NCI-H748 (cell line): ENCODE data around the gene C1orf52.

Experiments
- DNase-seq: peaks from one replicate; lab custom pipeline; 2025; ENCODE audit not compliant: unreplicated experiment; lab: John Stamatoyannopoulos, UW

Gene C1orf52

DNA sequence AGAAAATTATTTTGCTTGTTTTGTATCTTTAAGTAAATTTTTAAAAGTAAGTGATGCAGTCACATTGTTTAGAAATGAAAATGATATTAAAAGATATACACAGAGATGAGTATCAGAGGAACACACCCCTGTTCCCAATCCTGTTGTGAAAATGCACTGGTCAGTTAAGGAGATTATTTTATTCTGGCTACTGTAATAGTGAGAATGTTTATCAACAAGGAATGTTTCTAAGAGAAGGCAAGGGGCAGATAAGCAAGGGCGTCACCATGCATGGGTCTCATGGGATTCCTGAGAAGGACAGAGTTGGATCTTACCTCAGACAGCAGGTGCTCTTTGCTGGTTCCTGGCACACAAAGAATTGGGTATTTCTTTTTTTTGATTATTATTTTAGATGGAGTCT lies 21.8 kb downstream of the C1orf52 start:
- DNase-seq: no peak

DNA sequence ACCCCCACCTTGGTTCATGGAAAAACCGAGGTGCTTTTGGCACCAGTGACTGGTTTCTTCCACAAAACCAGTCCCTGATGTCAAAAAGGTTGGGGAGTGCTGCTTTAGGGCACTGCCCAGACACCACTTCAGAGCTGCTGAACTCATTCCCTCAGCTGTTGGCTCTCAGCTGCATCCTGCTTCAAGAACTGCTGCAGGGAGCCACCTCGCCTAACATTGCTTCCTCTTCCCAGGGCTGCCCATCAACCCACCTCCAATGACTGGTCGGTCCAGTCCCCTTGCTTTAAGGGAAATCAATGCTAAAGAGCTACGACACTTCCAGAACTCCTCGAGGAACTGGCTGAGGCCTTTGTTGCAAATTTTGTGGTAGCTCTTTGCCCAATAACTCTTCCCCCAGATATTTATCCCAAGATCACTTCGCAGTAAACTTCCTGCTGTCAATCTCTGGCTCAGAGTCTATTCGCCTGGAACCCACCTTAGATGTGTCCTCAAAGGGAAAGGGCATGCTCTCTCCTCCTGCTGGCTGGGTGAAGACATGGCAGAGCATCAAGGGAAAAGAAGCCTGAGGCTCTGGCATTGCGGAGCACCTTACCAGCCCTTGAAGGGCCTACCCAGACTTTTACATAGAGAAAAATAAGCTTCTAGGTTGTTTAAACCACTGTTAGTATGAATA lies 29.0 kb downstream of the C1orf52 start:
- peak; percentile 50 for DNase-seq

GRCh38 chr1:85229574-85230097 lies 29.8 kb downstream of the C1orf52 start:
- DNase-seq: peak; percentile 94

DNA sequence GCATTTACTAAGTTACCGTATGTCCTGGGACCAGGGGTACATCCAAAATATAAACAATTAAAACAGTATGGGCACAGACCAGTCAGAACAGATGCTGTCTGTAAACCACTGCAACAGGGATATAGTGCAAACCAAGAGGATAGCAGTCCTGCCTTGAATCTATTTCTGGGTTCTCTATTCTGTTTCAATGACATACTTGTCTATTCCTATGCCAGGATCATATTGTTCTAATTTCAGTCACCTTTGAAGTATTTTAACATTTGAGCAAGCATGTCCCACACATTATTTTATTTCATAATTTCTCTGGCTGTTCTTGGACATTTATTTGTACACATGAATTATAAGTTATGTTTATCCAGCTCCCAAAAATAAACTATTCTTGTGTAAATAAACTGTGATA lies 30.5 kb downstream of the C1orf52 start:
- DNase-seq: no peak

GRCh38 chr1:85225624-85226380 lies 33.7 kb downstream of the C1orf52 start:
- peak; percentile 61 for DNase-seq

- DNase-seq: peak; percentile 98
Observed at GRCh38 chr1:85224734-85225623, 34.5 kb downstream of the C1orf52 start.

- DNase-seq: peak; percentile 22
Observed at GRCh38 chr1:85224295-85224694, 35.2 kb downstream of the C1orf52 start.

GRCh38 chr1:85223334-85223733 lies 36.1 kb downstream of the C1orf52 start:
- no peak for DNase-seq

GRCh38 chr1:85220756-85221201 lies 38.7 kb downstream of the C1orf52 start:
- DNase-seq: no peak

- no peak for DNase-seq
Observed at GRCh38 chr1:85219853-85220610, 39.4 kb downstream of the C1orf52 start.

- DNase-seq: no peak
Observed at GRCh38 chr1:85216697-85217096, 42.8 kb downstream of the C1orf52 start.

DNA sequence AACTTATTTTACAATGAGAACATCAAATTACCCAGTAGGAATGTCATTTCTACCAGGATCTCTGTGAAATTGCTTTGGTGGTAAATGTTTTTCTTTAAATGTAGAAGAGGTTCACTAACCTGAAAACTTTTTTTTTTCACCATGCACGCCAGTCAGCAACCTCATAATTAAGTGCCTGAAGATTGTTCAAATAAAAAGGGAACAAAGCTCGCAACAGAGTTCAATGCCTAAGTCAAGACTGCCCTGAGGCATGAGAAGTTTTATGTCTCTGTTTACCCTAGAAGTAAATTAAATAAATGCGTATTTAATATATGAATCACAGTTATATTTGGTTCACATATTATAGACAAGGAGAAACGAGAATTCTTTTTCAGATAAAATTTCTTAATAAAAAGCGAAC lies 44.8 kb downstream of the C1orf52 start:
- no peak for DNase-seq

DNA sequence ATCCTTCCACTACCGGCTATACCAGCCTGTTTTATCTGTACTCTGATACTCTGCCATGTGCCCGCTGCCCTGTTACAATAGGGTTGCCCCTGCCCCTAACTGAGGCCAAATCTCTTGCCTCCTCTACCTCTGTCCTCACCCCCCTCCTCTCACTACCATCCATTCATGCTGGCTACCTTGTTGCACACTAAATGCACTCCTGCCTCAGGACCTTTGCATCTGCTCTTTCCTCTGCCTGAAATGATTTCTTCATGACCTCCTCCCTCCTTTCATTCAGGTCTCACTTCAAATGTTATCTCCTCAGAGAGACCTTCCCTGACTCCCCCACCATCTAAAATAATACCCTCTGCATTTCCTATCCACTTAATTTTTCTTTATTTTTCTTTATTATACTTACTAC lies 51.0 kb downstream of the C1orf52 start:
- no peak for DNase-seq

DNA sequence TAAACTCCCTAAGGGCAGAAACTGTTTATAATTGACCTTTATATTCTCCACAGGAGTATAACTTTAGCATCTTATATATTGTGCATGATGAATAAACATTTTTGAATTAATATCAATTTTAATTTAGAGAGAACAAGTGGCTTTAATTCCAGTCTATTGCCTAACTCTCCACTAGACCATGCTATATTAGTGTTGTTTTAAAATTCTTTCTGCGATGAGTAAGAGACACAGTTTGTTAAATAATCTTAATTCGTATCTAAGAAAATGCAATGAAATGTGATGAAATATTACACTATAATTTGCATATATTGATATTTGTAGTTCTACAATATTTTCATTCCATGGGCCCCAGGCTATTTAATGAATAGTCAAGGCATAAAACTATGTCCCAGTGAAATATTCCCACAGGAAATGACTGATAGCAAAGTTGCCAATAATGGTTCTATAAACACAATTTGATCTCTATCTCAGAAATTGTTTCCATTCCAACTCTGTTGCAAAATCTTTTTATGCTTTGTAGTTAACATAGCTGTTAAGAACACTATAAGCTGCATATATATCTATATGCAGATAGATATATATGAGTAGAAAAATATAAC lies 55.8 kb downstream of the C1orf52 start:
- no peak for DNase-seq

GRCh38 chr1:85202864-85203255 lies 56.6 kb downstream of the C1orf52 start:
- DNase-seq: no peak

DNA sequence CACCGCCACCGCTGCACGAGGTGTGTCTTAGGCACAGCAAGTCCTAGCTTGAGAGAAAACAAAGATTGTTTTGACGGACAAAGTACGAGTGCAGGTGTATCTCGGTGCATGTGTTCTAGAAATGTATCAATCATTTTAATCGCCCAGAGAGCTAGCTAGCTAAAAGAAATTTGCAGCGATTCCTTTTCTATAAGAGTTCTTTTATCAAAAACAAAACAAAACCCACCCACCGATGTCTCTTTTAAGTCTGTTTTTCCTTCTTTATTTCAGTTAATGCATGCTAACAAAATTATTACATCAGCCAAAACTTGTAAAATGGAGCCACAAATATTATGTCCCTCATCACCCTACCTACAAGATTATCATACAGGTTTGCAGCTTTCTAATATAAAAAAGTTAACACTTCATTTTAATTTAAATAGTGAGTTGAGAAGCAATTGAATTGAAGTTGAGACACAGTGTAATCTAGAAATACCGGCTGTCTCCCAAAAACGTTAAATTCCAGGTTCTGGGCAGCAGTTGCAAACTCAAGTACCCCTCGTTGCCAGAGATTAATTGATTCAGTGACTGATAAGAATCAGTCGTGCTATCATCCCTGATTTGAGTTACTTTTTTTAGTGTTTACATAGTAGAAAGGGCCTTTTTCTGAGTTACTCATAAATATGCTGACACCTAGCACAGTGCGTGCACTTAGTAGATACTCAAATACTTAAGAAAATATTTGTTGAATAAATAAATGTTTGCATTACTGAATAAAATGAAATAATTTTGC lies 57.2 kb downstream of the C1orf52 start:
- peak; percentile 55 for DNase-seq

DNA sequence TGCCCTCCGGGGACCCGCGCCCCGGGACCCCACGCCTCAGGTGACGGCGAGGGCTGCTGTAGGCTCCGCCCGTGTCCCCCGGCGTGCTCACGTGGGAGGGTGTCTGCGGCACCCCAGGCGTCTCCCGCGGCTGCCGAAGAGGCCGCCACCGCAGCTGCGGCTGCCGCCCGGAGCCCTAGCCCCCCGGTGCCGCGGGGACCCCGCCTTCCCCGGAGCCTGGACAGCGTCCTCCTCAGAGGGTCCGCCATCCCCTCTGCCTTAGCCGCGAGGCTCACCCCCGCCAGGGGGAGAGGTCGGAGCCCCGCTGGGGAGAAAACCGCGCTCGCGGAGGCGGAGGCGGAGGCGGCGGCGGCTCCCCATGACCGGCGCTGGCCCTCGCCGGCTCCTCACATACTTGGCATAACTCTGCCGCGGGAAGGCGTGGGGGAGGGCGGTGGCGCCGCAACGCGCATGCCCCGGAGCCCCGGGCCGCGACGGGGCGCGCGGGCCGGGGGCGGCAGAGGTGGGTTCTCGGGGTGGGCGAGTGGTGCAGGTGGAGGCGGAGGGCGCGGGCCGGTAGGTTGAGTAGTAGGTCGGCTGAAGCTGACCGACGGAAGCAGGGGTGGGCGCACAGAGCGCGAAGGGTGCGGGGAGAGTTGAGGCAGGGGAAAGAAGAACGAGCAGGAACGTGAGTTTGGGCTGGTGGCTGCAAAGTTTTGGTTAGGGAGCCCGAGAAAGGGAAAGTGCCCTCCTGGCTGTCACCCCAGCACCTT lies 57.9 kb downstream of the C1orf52 start:
- DNase-seq: peak; percentile 64

- DNase-seq: peak; percentile 79
Observed at GRCh38 chr1:85200463-85201339, 58.8 kb downstream of the C1orf52 start, which contains the start of gene SYDE2. Gene SYDE2, minus strand, starts transcription at chr1:85201016. Its CDS starts 20 bp downstream, at chr1:85200996.
